ENCODE measurements around the gene PTGR2.
"Not testable (repeated sequence)": the region's sequence is repeated elsewhere in the genome, so short reads cannot be mapped to it uniquely, and the experiment has no call there.

Gene PTGR2

GRCh38 chr14:73833034-73833433 lies 18.6 kb upstream of the PTGR2 start:
- DNase-seq (ENCODE audit: low read depth in 3 of 3, low spot score in 1 of 3) = no peak

GRCh38 chr14:73833530-73834260 lies 17.9 kb upstream of the PTGR2 start:
- no peak for DNase-seq (ENCODE audit: low read depth in 3 of 3, low spot score in 1 of 3)

GRCh38 chr14:73834261-73834625 lies 17.4 kb upstream of the PTGR2 start:
- DNase-seq (ENCODE audit: low read depth in 3 of 3, low spot score in 1 of 3) = no peak

- DNase-seq (ENCODE audit: low read depth in 3 of 3, low spot score in 1 of 3) = not testable (repeated sequence)
Observed at GRCh38 chr14:73838293-73839034, 13.2 kb upstream of the PTGR2 start.

GRCh38 chr14:73842201-73842600 lies 9.4 kb upstream of the PTGR2 start:
- DNase-seq (ENCODE audit: low read depth in 3 of 3, low spot score in 1 of 3) = no peak

GRCh38 chr14:73842851-73843250 lies 8.8 kb upstream of the PTGR2 start:
- DNase-seq (ENCODE audit: low read depth in 3 of 3, low spot score in 1 of 3) = no peak

- no peak for DNase-seq (ENCODE audit: low read depth in 3 of 3, low spot score in 1 of 3)
Observed at GRCh38 chr14:73843296-73843695, 8.3 kb upstream of the PTGR2 start.

GRCh38 chr14:73846947-73847346 lies 4.7 kb upstream of the PTGR2 start:
- no peak for DNase-seq (ENCODE audit: low read depth in 3 of 3, low spot score in 1 of 3)

- no peak for DNase-seq (ENCODE audit: low read depth in 3 of 3, low spot score in 1 of 3)
Observed at GRCh38 chr14:73851000-73851399, 631 bp upstream of the PTGR2 start.

- DNase-seq (ENCODE audit: low read depth in 3 of 3, low spot score in 1 of 3) = no peak
Observed at GRCh38 chr14:73859145-73859544, 7.5 kb downstream of the PTGR2 start.

GRCh38 chr14:73861073-73861472 lies 9.4 kb downstream of the PTGR2 start:
- no peak for DNase-seq (ENCODE audit: low read depth in 3 of 3, low spot score in 1 of 3)

- no peak for DNase-seq (ENCODE audit: low read depth in 3 of 3, low spot score in 1 of 3)
Observed at GRCh38 chr14:73862480-73862879, 10.8 kb downstream of the PTGR2 start.

- DNase-seq (ENCODE audit: low read depth in 3 of 3, low spot score in 1 of 3) = no peak
Observed at GRCh38 chr14:73863209-73863608, 11.6 kb downstream of the PTGR2 start.

- no peak for DNase-seq (ENCODE audit: low read depth in 3 of 3, low spot score in 1 of 3)
Observed at GRCh38 chr14:73865534-73866113, 14.0 kb downstream of the PTGR2 start.

- DNase-seq (ENCODE audit: low read depth in 3 of 3, low spot score in 1 of 3) = not testable (repeated sequence)
Observed at GRCh38 chr14:73869754-73870153, 18.1 kb downstream of the PTGR2 start.

GRCh38 chr14:73870525-73871235 lies 19.0 kb downstream of the PTGR2 start:
- DNase-seq (ENCODE audit: low read depth in 3 of 3, low spot score in 1 of 3) = no peak

GRCh38 chr14:73873660-73874059 lies 22.0 kb downstream of the PTGR2 start:
- no peak for DNase-seq (ENCODE audit: low read depth in 3 of 3, low spot score in 1 of 3)

- no peak for DNase-seq (ENCODE audit: low read depth in 3 of 3, low spot score in 1 of 3)
Observed at GRCh38 chr14:73877790-73878189, 26.2 kb downstream of the PTGR2 start.

GRCh38 chr14:73878436-73878835 lies 26.8 kb downstream of the PTGR2 start:
- no peak for DNase-seq (ENCODE audit: low read depth in 3 of 3, low spot score in 1 of 3)

- DNase-seq (ENCODE audit: low read depth in 3 of 3, low spot score in 1 of 3) = no peak
Observed at GRCh38 chr14:73879027-73879426, 27.4 kb downstream of the PTGR2 start.

- no peak for DNase-seq (ENCODE audit: low read depth in 3 of 3, low spot score in 1 of 3)
Observed at GRCh38 chr14:73884438-73885190, 33.0 kb downstream of the PTGR2 start.
